HG03520 (cell line): ENCODE results near the gene INSIG1.
A peak's percentile ranks its signal among the peaks of the same experiment; 100 is the strongest.

Experiments
- ATAC-seq: cut with Tn5 transposase; IDR thresholded peaks from one replicate; pipeline ENCODE4 v1.9.1; 2021; ENCODE audit warnings: mild to moderate bottlenecking, moderate library complexity; ENCODE audit not compliant: unreplicated experiment

The INSIG1 gene

GRCh38 chr7:155284496-155285274 is 13.0 kb upstream of the INSIG1 start:
- no peak for ATAC-seq

GRCh38 chr7:155285423-155285822 is 12.3 kb upstream of the INSIG1 start:
- no peak for ATAC-seq

GRCh38 chr7:155285833-155286232 is 11.8 kb upstream of the INSIG1 start:
- ATAC-seq = no peak

GRCh38 chr7:155286686-155287085 is 11.0 kb upstream of the INSIG1 start:
- ATAC-seq = no peak

GRCh38 chr7:155287284-155287935 is 10.3 kb upstream of the INSIG1 start:
- ATAC-seq = no peak

- no peak for ATAC-seq
Measured at GRCh38 chr7:155288055-155288454, 9.6 kb upstream of the INSIG1 start.

GRCh38 chr7:155289107-155289506 is 8.6 kb upstream of the INSIG1 start:
- ATAC-seq = no peak

GRCh38 chr7:155289949-155290501 is 7.7 kb upstream of the INSIG1 start:
- ATAC-seq = no peak

GRCh38 chr7:155291045-155291530 is 6.6 kb upstream of the INSIG1 start:
- no peak for ATAC-seq

GRCh38 chr7:155291729-155292128 is 5.9 kb upstream of the INSIG1 start:
- no peak for ATAC-seq

GRCh38 chr7:155292680-155293226 is 4.9 kb upstream of the INSIG1 start:
- no peak for ATAC-seq

GRCh38 chr7:155293721-155294510 is 3.8 kb upstream of the INSIG1 start:
- no peak for ATAC-seq

GRCh38 chr7:155294511-155294778 is 3.2 kb upstream of the INSIG1 start:
- ATAC-seq = no peak

- ATAC-seq = no peak
Measured at GRCh38 chr7:155295511-155295910, 2.2 kb upstream of the INSIG1 start.

GRCh38 chr7:155296006-155296787 is 1.5 kb upstream of the INSIG1 start:
- no peak for ATAC-seq

GRCh38 chr7:155296788-155297516 is 726 bp upstream of the INSIG1 start:
- ATAC-seq = peak; percentile 17

- no peak for ATAC-seq
Measured at GRCh38 chr7:155298288-155298833, 683 bp downstream of the INSIG1 start.

- ATAC-seq = peak; percentile 67
Measured at GRCh38 chr7:155298834-155299534, 1.3 kb downstream of the INSIG1 start.
